HepG2 (cell line): ENCODE data around the gene PUS1. TPM values are rescaled to one million over a fixed set of nuclear protein-coding genes. Genes with fewer than 3 reads are reported as not detected.

Experiments used
- ATAC-seq: fragments of 200-7000 bp; cut with Tn5 transposase; 3 replicates; pipeline ENCODE4 v1.9.1; 2020; ENCODE audit warnings: mild to moderate bottlenecking, moderate library complexity
- BruUV-seq: library from RNA; stranded (reverse); fragments of 400-500 nt; replicated peaks from 2 replicates; lab custom pipeline; 2021; lab: Mats Ljungman, UMichigan
- CTCF ChIA-PET: fragments of 300-600 bp; formaldehyde crosslinking; extraction: SDS; loops from one replicate; lab custom pipeline; 2021; ENCODE audit warnings: low total read pairs, inconsistent platforms, low intra/inter-chr PET ratio; lab: Yijun Ruan, JAX
- POLR2A ChIA-PET: fragments of 350-600 bp; sonication (Branson Sonifier 250); formaldehyde crosslinking; loops from one replicate; lab custom pipeline; 2020; ENCODE audit warnings: antibody characterized with exemption, inconsistent platforms; lab: Yijun Ruan, JAX
- DNase-seq: peaks from one replicate; pipeline ENCODE4 v3.0.0-alpha.2; 2015; ENCODE audit warnings: low spot score
- FAIRE-seq: peaks from 3 replicates; lab custom pipeline; 2011; peaks lifted over from hg19 to GRCh38; lab: Jason Lieb, UNC
- H2AFZ ChIP-seq: one replicate; pipeline ENCODE4 v1.6.1; 2011; ENCODE audit warnings: low read length, inconsistent platforms
- H3K27ac ChIP-seq: fragments of 300-600 bp; 3 replicates; pipeline ENCODE4 v1.8.0; 2011; ENCODE audit warnings: mixed run types, mild to moderate bottlenecking, mixed read lengths, low read length, inconsistent platforms; ENCODE audit not compliant: insufficient read depth; ENCODE audit errors: extremely low read length
- H3K27me3 ChIP-seq, 2 experiments: fragments of 200-600 bp in 1 of 2; 2 replicates in 1 of 2; 3 replicates in 1 of 2; pipeline versions ENCODE4 v1.6.0 to v1.8.0; 2011; ENCODE audit warnings: low read length in 2 of 2, mild to moderate bottlenecking in 2 of 2, moderate library complexity in 2 of 2, inconsistent platforms in 1 of 2; ENCODE audit not compliant: insufficient read depth in 2 of 2, control insufficient read depth in 1 of 2
- H3K36me3 ChIP-seq, 2 experiments: fragments of 200-600 bp in 1 of 2; replicated peaks in 1 of 2; 2 replicates in 1 of 2; 3 replicates in 1 of 2; pipeline versions ENCODE4 v1.5.1 to v1.8.0; 2011; ENCODE audit warnings: low read length in 2 of 2, inconsistent platforms in 1 of 2; ENCODE audit not compliant: insufficient read depth in 2 of 2, control insufficient read depth in 1 of 2
- H3K4me1 ChIP-seq: 2 replicates; pipeline ENCODE4 v1.5.1; 2012; ENCODE audit warnings: low read length, inconsistent platforms; ENCODE audit not compliant: insufficient read depth
- H3K4me2 ChIP-seq: 2 replicates; pipeline ENCODE4 v1.6.0; 2011; ENCODE audit warnings: low read depth, low read length, inconsistent platforms
- H3K4me3 ChIP-seq, 3 experiments: fragments of 200-600 bp in 1 of 3; sonication (generic), shearing (Covaris generic) in 1 of 3; replicated peaks in 1 of 3; 2 replicates each; pipeline ENCODE4 v1.5.1; 2011 to 2016; ENCODE audit warnings: low read length in 3 of 3, inconsistent platforms in 2 of 3, low read depth in 2 of 3, mild to moderate bottlenecking in 2 of 3, control low read depth in 1 of 3, mixed read lengths in 1 of 3; ENCODE audit not compliant: insufficient read depth in 1 of 3
- H3K79me2 ChIP-seq: one replicate; pipeline ENCODE4 v1.6.1; 2011; ENCODE audit warnings: low read length, inconsistent platforms; ENCODE audit not compliant: insufficient read depth
- H3K9ac ChIP-seq: 2 replicates; pipeline ENCODE4 v1.6.0; 2011; ENCODE audit warnings: mild to moderate bottlenecking, low read depth, low read length, inconsistent platforms; ENCODE audit not compliant: insufficient read depth
- H3K9me3 ChIP-seq: 2 replicates; pipeline ENCODE4 v1.5.1; 2012; ENCODE audit warnings: mild to moderate bottlenecking, low read length
- H4K20me1 ChIP-seq: 2 replicates; pipeline ENCODE4 v1.6.0; 2011; ENCODE audit warnings: inconsistent platforms, mild to moderate bottlenecking, low read length, moderate library complexity; ENCODE audit not compliant: insufficient read depth
- BCLAF1 ChIP-seq: fragments of 450-650 bp; IDR thresholded peaks from 2 replicates; pipeline ENCODE4 v1.6.1; 2017; ENCODE audit warnings: mild to moderate bottlenecking
- CBFB ChIP-seq: sonication (generic); formaldehyde crosslinking; IDR thresholded peaks from 2 replicates; pipeline ENCODE4 v1.4.0; 2020; ENCODE audit warnings: missing genetic modification reagents
- HINFP ChIP-seq: sonication (generic); formaldehyde crosslinking; IDR thresholded peaks from 2 replicates; pipeline ENCODE4 v1.4.0; 2020; ENCODE audit warnings: low read depth, mild to moderate bottlenecking, missing genetic modification reagents
- MZF1 ChIP-seq: sonication (generic); formaldehyde crosslinking; IDR thresholded peaks from 2 replicates; pipeline ENCODE4 v1.8.1; 2023; ENCODE audit warnings: mild to moderate bottlenecking, missing genetic modification reagents, borderline replicate concordance
- SMYD3 ChIP-seq: sonication (generic); formaldehyde crosslinking; IDR thresholded peaks from 2 replicates; pipeline ENCODE4 v1.8.1; 2023; ENCODE audit warnings: mild to moderate bottlenecking, missing genetic modification reagents
- SRY ChIP-seq: sonication (generic); formaldehyde crosslinking; IDR thresholded peaks from 2 replicates; pipeline ENCODE4 v1.8.0; 2022; ENCODE audit warnings: mild to moderate bottlenecking, missing genetic modification reagents
- ZFY ChIP-seq: sonication (generic); formaldehyde crosslinking; IDR thresholded peaks from 2 replicates; pipeline ENCODE4 v1.4.0; 2020; ENCODE audit warnings: missing genetic modification reagents
- ZGPAT ChIP-seq: IDR thresholded peaks from 2 replicates; pipeline ENCODE4 v1.6.1; 2016; ENCODE audit warnings: mild to moderate bottlenecking
- ZNF124 ChIP-seq: sonication (generic); formaldehyde crosslinking; IDR thresholded peaks from 2 replicates; pipeline ENCODE4 v1.4.0; 2020; ENCODE audit warnings: missing genetic modification reagents
- ZNF136 ChIP-seq: sonication (generic); formaldehyde crosslinking; IDR thresholded peaks from 2 replicates; pipeline ENCODE4 v1.8.1; 2022; ENCODE audit warnings: low read depth, mild to moderate bottlenecking, moderate library complexity, missing genetic modification reagents
- ZNF33B ChIP-seq: sonication (generic); formaldehyde crosslinking; IDR thresholded peaks from 2 replicates; pipeline ENCODE4 v1.5.1; 2020; ENCODE audit warnings: mild to moderate bottlenecking, missing genetic modification reagents
- ZNF484 ChIP-seq: sonication (generic); formaldehyde crosslinking; IDR thresholded peaks from 2 replicates; pipeline ENCODE4 v1.5.1; 2020; ENCODE audit warnings: mild to moderate bottlenecking, low read depth, missing genetic modification reagents, borderline replicate concordance
- ZNF792 ChIP-seq: IDR thresholded peaks from 2 replicates; pipeline ENCODE4 v1.6.1; 2016
- WGBS: methylation state at CpG from one replicate; pipeline ENCODE4 v1.1.6; 2017; ENCODE audit warnings: low lambda C conversion rate; 5-methylcytosine and 5-hydroxymethylcytosine counted together
- in situ Hi-C: cut with HindIII; loops from 2 replicates; pipeline ENCODE4 v1.10.0; 2017; ENCODE audit warnings: low pct_unique_long_range_greater_than_20kb; ENCODE audit not compliant: extremely low pct_ligation_motif_present
- intact Hi-C: fragments of 100-400 bp; cut with micrococcal nuclease; formaldehyde crosslinking; loops from one replicate; pipeline ENCODE4 v1.10.0; 2022; ENCODE audit not compliant: unreplicated experiment
- polyA plus RNA-seq, 8 experiments: library from polyadenylated mRNA; depleted of rRNA in 3 of 8; stranded (reverse) in 7 of 8; unstranded in 1 of 8; fragments of >200 nt; fragmentation: Illumina TruSeq in 4 of 8; extraction: Trizol in 4 of 8; gene quantifications; 2 replicates each; pipeline versions ENCODE4 v1.2.1 to v1.2.3, GENCODE V29; 2011 to 2016; ENCODE audit warnings: low read depth in 4 of 8, missing spikeins in 1 of 8, mixed read lengths in 1 of 8; ENCODE audit not compliant: insufficient read depth in 1 of 8
- total RNA-seq, 5 experiments: library from RNA; depleted of rRNA; stranded (reverse); fragments of >200 nt; fragmentation: Illumina TruSeq; extraction: Trizol; gene quantifications; 2 replicates each; pipeline ENCODE4 v1.2.3, GENCODE V29; 2016; ENCODE audit warnings: low read depth in 1 of 5

PUS1 gene
- total and polyA plus RNA-seq, 2 of the 13 experiments (the other 11 are each of a cell fraction or from before 2014, with no cell fraction given): 19.2 to 24.7 TPM

DNA sequence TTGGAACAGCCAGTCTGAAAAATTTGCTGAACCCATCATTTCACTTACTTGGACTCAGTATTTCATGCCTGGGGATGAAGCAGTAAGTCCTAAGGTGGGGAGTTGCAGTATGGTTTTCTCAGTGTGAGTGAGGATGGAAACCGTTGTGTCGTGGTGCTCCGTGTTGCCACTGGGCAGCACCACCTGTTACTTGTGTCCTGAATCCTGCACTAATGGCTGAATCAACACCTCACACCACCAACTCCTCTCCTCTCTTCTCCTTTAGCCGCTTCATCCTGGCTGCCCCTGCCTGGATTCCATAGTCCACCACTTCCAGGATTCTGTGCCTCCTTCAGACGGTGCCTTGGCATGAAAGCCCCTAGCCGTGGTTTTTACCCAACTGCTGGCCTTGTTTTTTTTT lies 17.7 kb downstream of the PUS1 start:
- no peak for TF ChIP-seq BCLAF1
- TF ChIP-seq ZNF124: no peak
- DNase-seq: no peak
- Histone ChIP-seq H3K9me3 (no peaks in the 10 kb centered on the region), H3K4me3 (no peak overlapping the region), H3K27ac (no peak overlapping the region), H3K4me1 (peaks cover 23% of the 10 kb centered on the region; the same call in 1 of the 2 replicates), H2AFZ (no peak overlapping the region), H3K27me3 (no peaks in the 10 kb centered on the region; a peak in 1 of 5 replicates), H3K4me2 (no peak overlapping the region), H3K79me2 (peaks cover 13% of the 10 kb centered on the region), H3K9ac (no peak overlapping the region), H3K36me3 (peaks cover 4 to 20% of the 10 kb centered on the region in 2 experiments; a peak in 3 of 5 replicates), H4K20me1 (no peaks in the 10 kb centered on the region)
- intact Hi-C loops: no loop called here
- in situ Hi-C loops: no loop called here
- no peak for FAIRE-seq
- no peak for ATAC-seq
- BruUV-seq: no TSS peak
- 84% methylated on average over 6 of the region's 6 CpGs for WGBS
- POLR2A ChIA-PET: no interaction called here
- CTCF ChIA-PET: no interaction called here

- in situ Hi-C loops (no loop called here), intact Hi-C loops (no loop called here)
- H3K4me1 ChIP-seq: peaks cover 27% of the 10 kb centered on the region; the same call in 1 of the 2 replicates
- no TSS peak for BruUV-seq
- no peak for ATAC-seq
- 60% methylated on average over 8 of the region's 8 CpGs for WGBS
- no peak overlapping the region for H2AFZ ChIP-seq
- no peak for DNase-seq
- H3K36me3 ChIP-seq: peaks cover 1 to 14% of the 10 kb centered on the region in 2 experiments; a peak in 2 of 5 replicates
- peaks cover 17% of the 10 kb centered on the region for H3K79me2 ChIP-seq
- ChIA-PET POLR2A (no interaction called here), CTCF (no interaction called here)
- H3K4me2 ChIP-seq: no peak overlapping the region; the same call in 1 of the 2 replicates
- no peaks in the 10 kb centered on the region; a peak in 1 of 5 replicates for H3K27me3 ChIP-seq
- no peak for FAIRE-seq
- no peak overlapping the region for H3K4me3 ChIP-seq
- H3K9me3 ChIP-seq: no peaks in the 10 kb centered on the region
- H4K20me1 ChIP-seq: no peaks in the 10 kb centered on the region
- H3K9ac ChIP-seq: 0 out of 2 replicates have a peak overlapping the region, but pooled peaks have one; percentile 7
- H3K27ac ChIP-seq: no peak overlapping the region
- TF ChIP-seq ZNF33B (CRISPR knock-in tag) (no peak), CBFB (CRISPR knock-in tag) (no peak), SRY (CRISPR knock-in tag) (no peak), ZGPAT (CRISPR knock-in tag) (no peak), MZF1 (no peak), SMYD3 (CRISPR knock-in tag) (no peak), ZNF484 (CRISPR knock-in tag) (no peak), ZNF792 (CRISPR knock-in tag) (no peak), ZFY (CRISPR knock-in tag) (no peak), HINFP (CRISPR knock-in tag) (no peak), ZNF136 (CRISPR knock-in tag) (no peak)
Measured at GRCh38 chr12:131947482-131948027, 18.5 kb downstream of the PUS1 start.
